Adrenal gland (tissue), 5 donors: ENCODE results near the gene RMI1.

Source experiments
- POLR2A ChIP-seq, 2 donors: fragments of 450-650 bp; IDR thresholded peaks; one replicate each; pipeline ENCODE4 v1.6.1; 2017; ENCODE audit warnings: antibody characterized with exemption in 2 of 2, mild to moderate bottlenecking in 2 of 2, moderate library complexity in 1 of 2
- TF ChIP-seq, protein P1 (sequence below), 6 experiments: fragments of 450-650 bp in 4 of 6; fragments of 200-600 bp in 2 of 6; sonication (generic) in 1 of 6; IDR thresholded peaks; 1 replicate in 5 of 6; 2 replicates in 1 of 6; pipeline versions ENCODE4 v1.5.1 to v1.8.0; 2016 to 2021; ENCODE audit warnings: antibody characterized with exemption in 6 of 6, mild to moderate bottlenecking in 2 of 6, moderate library complexity in 1 of 6
- donor health status: DM: no; HTN: no; CAD: no.

DNA sequence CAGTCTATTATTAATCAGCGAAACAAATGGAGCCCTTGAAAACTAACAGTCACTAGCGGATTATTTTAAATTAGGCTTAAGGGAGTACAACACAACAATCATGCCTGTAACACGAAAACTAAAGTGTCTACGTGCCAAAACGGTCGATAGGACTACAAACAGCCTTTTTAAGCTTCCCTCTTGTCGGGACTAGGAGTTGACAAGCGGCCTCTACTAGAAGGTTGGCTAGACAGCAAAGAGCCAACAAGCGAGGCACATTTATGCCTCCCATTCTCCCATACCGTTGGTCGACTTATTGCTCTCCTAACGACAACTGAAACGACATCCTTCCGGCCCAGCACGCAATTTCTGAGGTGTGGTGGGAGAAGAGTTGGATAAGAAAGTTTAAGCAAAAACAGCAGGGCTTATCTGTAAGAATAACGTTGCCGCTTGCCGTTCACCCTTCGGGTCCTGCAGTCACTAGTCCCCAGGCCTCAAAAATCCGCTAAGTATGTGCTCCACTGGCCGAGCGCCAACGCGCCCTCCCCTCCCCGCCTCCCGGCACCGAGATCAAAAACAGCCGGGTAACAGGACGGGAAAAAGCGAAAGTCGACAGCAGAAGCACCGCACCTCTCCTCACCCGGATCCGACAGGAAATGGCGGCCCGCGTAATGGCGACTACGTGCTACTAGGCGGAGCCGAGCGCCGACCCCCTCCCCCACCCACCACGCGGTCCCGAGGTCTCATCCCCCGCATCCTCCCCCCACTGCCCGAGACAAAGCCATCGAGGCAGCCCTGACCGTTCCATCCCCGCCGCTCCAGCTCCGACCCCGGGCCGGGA lies 1.4 kb upstream of the RMI1 start:
- TF ChIP-seq, protein P1, sequence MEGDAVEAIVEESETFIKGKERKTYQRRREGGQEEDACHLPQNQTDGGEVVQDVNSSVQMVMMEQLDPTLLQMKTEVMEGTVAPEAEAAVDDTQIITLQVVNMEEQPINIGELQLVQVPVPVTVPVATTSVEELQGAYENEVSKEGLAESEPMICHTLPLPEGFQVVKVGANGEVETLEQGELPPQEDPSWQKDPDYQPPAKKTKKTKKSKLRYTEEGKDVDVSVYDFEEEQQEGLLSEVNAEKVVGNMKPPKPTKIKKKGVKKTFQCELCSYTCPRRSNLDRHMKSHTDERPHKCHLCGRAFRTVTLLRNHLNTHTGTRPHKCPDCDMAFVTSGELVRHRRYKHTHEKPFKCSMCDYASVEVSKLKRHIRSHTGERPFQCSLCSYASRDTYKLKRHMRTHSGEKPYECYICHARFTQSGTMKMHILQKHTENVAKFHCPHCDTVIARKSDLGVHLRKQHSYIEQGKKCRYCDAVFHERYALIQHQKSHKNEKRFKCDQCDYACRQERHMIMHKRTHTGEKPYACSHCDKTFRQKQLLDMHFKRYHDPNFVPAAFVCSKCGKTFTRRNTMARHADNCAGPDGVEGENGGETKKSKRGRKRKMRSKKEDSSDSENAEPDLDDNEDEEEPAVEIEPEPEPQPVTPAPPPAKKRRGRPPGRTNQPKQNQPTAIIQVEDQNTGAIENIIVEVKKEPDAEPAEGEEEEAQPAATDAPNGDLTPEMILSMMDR (IDR thresholded peaks at IDR 0.05): no peak
- peak in 1 of 2 donors; percentile 43 for TF ChIP-seq POLR2A (IDR thresholded peaks at IDR 0.05)
